H1 (cell line): ENCODE measurements around the gene ATP2B3. TPM values are rescaled to one million over a fixed set of nuclear protein-coding genes. Genes with fewer than 3 reads are reported as not detected.

ENCODE experiments used
- CTCF ChIA-PET: fragments of 300-600 bp; sonication (Branson Sonifier 250); formaldehyde crosslinking; loops from one replicate; lab custom pipeline; 2021; ENCODE audit not compliant: partially characterized antibody; lab: Charles Lee
- POLR2A ChIA-PET: fragments of 300-600 bp; sonication (Branson Sonifier 250); formaldehyde crosslinking; loops from one replicate; lab custom pipeline; 2021; ENCODE audit warnings: inconsistent platforms; ENCODE audit not compliant: partially characterized antibody; lab: Charles Lee
- DNase-seq, 2 experiments: peaks; one replicate each; pipeline versions ENCODE4 v3.0.0 to v3.0.0-alpha.2; 2010 to 2022; ENCODE audit warnings: low spot score in 2 of 2, low read depth in 1 of 2, mixed read lengths in 1 of 2
- FAIRE-seq: peaks from 2 replicates; lab custom pipeline; 2011; peaks lifted over from hg19 to GRCh38; lab: Jason Lieb, UNC
- H2AFZ ChIP-seq: 2 replicates; pipeline ENCODE4 v1.8.1; 2012; ENCODE audit warnings: low read length, inconsistent platforms
- H2AK5ac ChIP-seq: 2 replicates; pipeline ENCODE4 v1.6.1; 2013; ENCODE audit warnings: low read depth, low read length
- H2BK120ac ChIP-seq: replicated peaks from 2 replicates; pipeline ENCODE3; 2013; ENCODE audit warnings: low read depth, low read length, inconsistent platforms
- H2BK12ac ChIP-seq: 2 replicates; pipeline ENCODE4 v1.6.1; 2013; ENCODE audit warnings: low read depth, low read length
- H2BK15ac ChIP-seq: 2 replicates; pipeline ENCODE4 v1.6.1; 2013; ENCODE audit warnings: low read length
- H2BK20ac ChIP-seq: 2 replicates; pipeline ENCODE4 v1.6.1; 2013; ENCODE audit warnings: low read length
- H2BK5ac ChIP-seq: 2 replicates; pipeline ENCODE4 v1.6.1; 2013; ENCODE audit warnings: low read depth, low read length
- H3K14ac ChIP-seq: 2 replicates; pipeline ENCODE4 v1.6.1; 2013; ENCODE audit warnings: inconsistent platforms; ENCODE audit not compliant: insufficient read length
- H3K18ac ChIP-seq: 2 replicates; pipeline ENCODE4 v1.6.1; 2013; ENCODE audit warnings: low read length; ENCODE audit errors: extremely low read depth
- H3K23ac ChIP-seq: 2 replicates; pipeline ENCODE4 v1.6.1; 2013; ENCODE audit warnings: inconsistent platforms; ENCODE audit not compliant: insufficient read length
- H3K23me2 ChIP-seq: 2 replicates; pipeline ENCODE4 v1.6.1; 2013; ENCODE audit warnings: low read depth, low read length
- H3K27ac ChIP-seq: 2 replicates; pipeline ENCODE4 v1.6.1; 2011; ENCODE audit warnings: low read depth, low read length, inconsistent platforms
- H3K27me3 ChIP-seq, 4 experiments: replicated peaks in 1 of 4; 1 replicate in 1 of 4; 2 replicates in 3 of 4; pipeline versions ENCODE4 v1.6.1 to v1.8.1; 2011 to 2013; ENCODE audit warnings: low read length in 3 of 4, mild to moderate bottlenecking in 3 of 4, inconsistent platforms in 2 of 4, mixed read lengths in 2 of 4, moderate library complexity in 1 of 4; ENCODE audit not compliant: control insufficient read depth in 3 of 4, insufficient read depth in 3 of 4; ENCODE audit errors: extremely low read depth in 1 of 4
- H3K36me3 ChIP-seq, 4 experiments: 2 replicates each; pipeline versions ENCODE4 v1.6.1 to v1.8.1; 2011 to 2013; ENCODE audit warnings: mild to moderate bottlenecking in 4 of 4, low read length in 3 of 4, moderate library complexity in 2 of 4, control low read depth in 1 of 4, inconsistent platforms in 1 of 4; ENCODE audit not compliant: insufficient read depth in 4 of 4, control insufficient read depth in 2 of 4
- H3K4ac ChIP-seq: replicated peaks from 2 replicates; pipeline ENCODE3; 2013; ENCODE audit warnings: low read length, low read depth, mixed read lengths, inconsistent platforms; ENCODE audit not compliant: insufficient read length
- H3K4me1 ChIP-seq, 4 experiments: replicated peaks in 1 of 4; 1 replicate in 1 of 4; 2 replicates in 3 of 4; pipeline versions ENCODE4 v1.6.1 to v1.8.1; 2011 to 2013; ENCODE audit warnings: low read length in 3 of 4, inconsistent platforms in 2 of 4, mixed read lengths in 1 of 4; ENCODE audit not compliant: insufficient read depth in 4 of 4, control insufficient read depth in 3 of 4
- H3K4me2 ChIP-seq, 2 experiments: 2 replicates each; pipeline versions ENCODE4 v1.6.1 to v1.8.1; 2011 to 2013; ENCODE audit warnings: low read depth in 2 of 2, low read length in 2 of 2, control low read depth in 1 of 2, inconsistent platforms in 1 of 2, mild to moderate bottlenecking in 1 of 2; ENCODE audit not compliant: insufficient read depth in 1 of 2
- H3K4me3 ChIP-seq, 4 experiments: fragments of 200-600, 300-600 bp in 1 of 4; sonication (generic), shearing (Covaris generic), sonication (Bioruptor Twin) in 1 of 4; 2 replicates each; pipeline versions ENCODE4 v1.5.1 to v1.8.1; 2011 to 2016; ENCODE audit warnings: low read length in 4 of 4, low read depth in 3 of 4, control low read depth in 2 of 4, inconsistent platforms in 2 of 4, mild to moderate bottlenecking in 2 of 4, mixed read lengths in 1 of 4, moderate library complexity in 1 of 4; ENCODE audit not compliant: insufficient read depth in 2 of 4; ENCODE audit errors: extremely low read depth in 1 of 4
- H3K56ac ChIP-seq: replicated peaks from 2 replicates; pipeline ENCODE3; 2013; ENCODE audit warnings: low read depth, mild to moderate bottlenecking, mixed read lengths, low read length, inconsistent platforms; ENCODE audit not compliant: insufficient read length
- H3K79me1 ChIP-seq: 2 replicates; pipeline ENCODE4 v1.6.1; 2013; ENCODE audit warnings: low read depth, low read length, control low read depth
- H3K79me2 ChIP-seq, 2 experiments: 2 replicates each; pipeline versions ENCODE4 v1.6.1 to v1.8.1; 2012 to 2013; ENCODE audit warnings: low read length in 2 of 2, mild to moderate bottlenecking in 2 of 2, inconsistent platforms in 1 of 2; ENCODE audit not compliant: insufficient read depth in 2 of 2, control insufficient read depth in 1 of 2
- H3K9ac ChIP-seq, 4 experiments: replicated peaks in 1 of 4; 1 replicate in 1 of 4; 2 replicates in 3 of 4; pipeline versions ENCODE4 v1.6.1 to v1.8.1; 2011 to 2013; ENCODE audit warnings: low read depth in 3 of 4, low read length in 3 of 4, control low read depth in 2 of 4, mild to moderate bottlenecking in 2 of 4, moderate library complexity in 2 of 4, inconsistent platforms in 1 of 4; ENCODE audit errors: extremely low read depth in 1 of 4
- H3K9me3 ChIP-seq, 2 experiments: 2 replicates each; pipeline versions ENCODE4 v1.6.1 to v1.8.1; 2012 to 2013; ENCODE audit warnings: mild to moderate bottlenecking in 2 of 2, moderate library complexity in 2 of 2, control low read depth in 1 of 2, inconsistent platforms in 1 of 2, low read depth in 1 of 2, low read length in 1 of 2, mixed read lengths in 1 of 2; ENCODE audit not compliant: insufficient read depth in 2 of 2
- H4K20me1 ChIP-seq, 2 experiments: replicated peaks in 1 of 2; 2 replicates each; pipeline versions ENCODE3 to v1.8.1; 2011 to 2013; ENCODE audit warnings: inconsistent platforms in 2 of 2, low read length in 2 of 2, mild to moderate bottlenecking in 1 of 2; ENCODE audit not compliant: insufficient read depth in 2 of 2, control insufficient read depth in 1 of 2
- H4K5ac ChIP-seq: 2 replicates; pipeline ENCODE4 v1.6.1; 2013; ENCODE audit warnings: low read length, low read depth, mixed read lengths, inconsistent platforms; ENCODE audit not compliant: insufficient read length
- H4K8ac ChIP-seq: 2 replicates; pipeline ENCODE4 v1.8.0; 2013; ENCODE audit warnings: mild to moderate bottlenecking, moderate library complexity, low read length, inconsistent platforms; ENCODE audit not compliant: insufficient read depth; ENCODE audit errors: extremely low read depth
- H4K91ac ChIP-seq: replicated peaks from 2 replicates; pipeline ENCODE3; 2013; ENCODE audit warnings: low read length, mixed read lengths, inconsistent platforms; ENCODE audit not compliant: insufficient read length
- JUN ChIP-seq: IDR thresholded peaks from 2 replicates; pipeline ENCODE4 v1.6.1; 2011; ENCODE audit warnings: low read depth, mild to moderate bottlenecking, improper control_type of control experiment, low read length
- RFX5 ChIP-seq: IDR thresholded peaks from 2 replicates; pipeline ENCODE4 v1.6.1; 2011; ENCODE audit warnings: low read depth, low read length, improper control_type of control experiment, borderline replicate concordance
- WGBS, 2 experiments: shearing (Covaris generic) in 1 of 2; methylation state at CpG; one replicate each; pipeline versions ENCODE4 v1.1.6 to v1.1.7; 2013 to 2015; ENCODE audit warnings: low lambda C conversion rate in 2 of 2, mixed read lengths in 2 of 2, inconsistent platforms in 1 of 2, low coverage in 1 of 2, missing lambda C conversion rate in 1 of 2; ENCODE audit not compliant: insufficient replicate concordance in 2 of 2, insufficient coverage in 1 of 2, insufficient read length in 1 of 2; ENCODE audit errors: extremely low coverage in 1 of 2, missing lambda C conversion rate in 1 of 2; 5-methylcytosine and 5-hydroxymethylcytosine counted together
- polyA plus RNA-seq, 7 experiments: library from polyadenylated mRNA; depleted of rRNA in 3 of 7; stranded (reverse) in 5 of 7; unstranded in 2 of 7; fragments of >200 nt in 5 of 7; fragments of 200-250 nt in 2 of 7; gene quantifications; 1 replicate in 5 of 7; 2 replicates in 1 of 7; 4 replicates in 1 of 7; pipeline versions ENCODE4 v1.2.1 to v1.2.3, GENCODE V29; 2011 to 2013; ENCODE audit warnings: missing spikeins in 2 of 7, mixed read lengths in 2 of 7
- total RNA-seq: library from RNA; stranded (reverse); fragmentation: NEBNext Ultra II Directional; extraction: Animal tissue kit (Norgen Biotek cat#: 25700); gene quantifications from 2 replicates; pipeline ENCODE4 v1.2.1, GENCODE V29; 2021

The ATP2B3 gene
- total and polyA plus RNA-seq, 2 of the 8 experiments (the other 6 are each of a cell fraction or from before 2014, with no cell fraction given): 0.14 to 0.19 TPM

- peaks cover 4% of the 10 kb centered on the region; the same call in 1 of the 2 replicates for H3K23me2 ChIP-seq
- H3K14ac ChIP-seq: no peak overlapping the region
- peaks cover 0 to 6% (median 0%) of the 10 kb centered on the region in 4 experiments; a peak in 1 of 7 replicates for H3K4me1 ChIP-seq
- ChIA-PET POLR2A (no interaction called here), CTCF (interaction anchor here (1.2 kb wide), 2 partner anchors 20 to 78 kb away, joined by 3 read pairs; no protein-coding TSS in a partner anchor)
- no peaks in the 10 kb centered on the region for H3K79me2 ChIP-seq
- H4K8ac ChIP-seq: no peak overlapping the region
- DNase-seq (no peak), FAIRE-seq (no peak)
- H2AK5ac ChIP-seq: no peak overlapping the region
- no peak overlapping the region for H2BK12ac ChIP-seq
- H4K91ac ChIP-seq: no peak overlapping the region
- H3K4ac ChIP-seq: no peak overlapping the region
- H3K56ac ChIP-seq: no peak overlapping the region
- H2BK15ac ChIP-seq: no peak overlapping the region
- H2BK20ac ChIP-seq: no peak overlapping the region
- H3K4me3 ChIP-seq: no peak overlapping the region
- H3K79me1 ChIP-seq: no peaks in the 10 kb centered on the region
- H4K20me1 ChIP-seq: peaks cover 0 to 4% of the 10 kb centered on the region in 2 experiments
- H3K4me2 ChIP-seq: no peak overlapping the region
- H4K5ac ChIP-seq: no peak overlapping the region
- no peak overlapping the region for H2AFZ ChIP-seq
- no peak overlapping the region for H2BK5ac ChIP-seq
- no peak overlapping the region for H3K9ac ChIP-seq
- no peaks in the 10 kb centered on the region for H3K9me3 ChIP-seq
- peaks cover 19 to 31% (median 29%) of the 10 kb centered on the region in 4 experiments for H3K27me3 ChIP-seq
- no peak overlapping the region for H2BK120ac ChIP-seq
- WGBS, 2 experiments: 88% methylated on average over 7 of the region's 7 CpGs; no CpG with 5 or more reads in 1 of the 2 experiments
- no peak for TF ChIP-seq JUN
- no peak for TF ChIP-seq RFX5
- no peak overlapping the region for H3K18ac ChIP-seq
- no peak overlapping the region for H3K27ac ChIP-seq
- no peaks in the 10 kb centered on the region for H3K36me3 ChIP-seq
- H3K23ac ChIP-seq: no peak overlapping the region
Measured at GRCh38 chrX:153520287-153520917, 3.0 kb downstream of the ATP2B3 start.
